ENCODE results near the gene CYP2A7.
"Not testable (repeated sequence)": the region's sequence is repeated elsewhere in the genome, so short reads cannot be mapped to it uniquely, and the experiment has no call there.

The CYP2A7 gene

GRCh38 chr19:40827386-40828247, 54.4 kb downstream of the CYP2A7 start:
- in situ Hi-C loops (cut with MboI; ENCODE audit: low sequenced_read_pairs, unreplicated experiment) = no loop called here
- DNase-seq (ENCODE audit: low spot score) = no peak
- no peak for TF ChIP-seq CTCF (IDR thresholded peaks at IDR 0.05; ENCODE audit: borderline replicate concordance, control extremely low read depth, extremely low read depth, insufficient read depth, missing control alignments)

GRCh38 chr19:40826699-40827385, 55.2 kb downstream of the CYP2A7 start:
- DNase-seq (ENCODE audit: low spot score); in situ Hi-C loops (cut with MboI; ENCODE audit: low sequenced_read_pairs, unreplicated experiment): not testable (repeated sequence)

- in situ Hi-C loops (cut with MboI; ENCODE audit: low sequenced_read_pairs, unreplicated experiment); DNase-seq (ENCODE audit: low spot score): not testable (repeated sequence)
Measured at GRCh38 chr19:40826312-40826698, 55.7 kb downstream of the CYP2A7 start.

GRCh38 chr19:40825460-40826095, 56.5 kb downstream of the CYP2A7 start:
- in situ Hi-C loops (cut with MboI; ENCODE audit: low sequenced_read_pairs, unreplicated experiment) = not testable (repeated sequence)

More at GRCh38 chr19:40825460-40826095, 56.5 kb downstream of the CYP2A7 start:
- DNase-seq (ENCODE audit: low spot score) = not testable (repeated sequence)
